AG09319 (cell line): ENCODE results near the gene APLP1.

Source experiments
- DNase-seq: peaks from one replicate; pipeline ENCODE4 v3.0.0-alpha.2; 2010; ENCODE audit warnings: low read depth; ENCODE audit errors: extremely low read depth
- CTCF ChIP-seq: IDR thresholded peaks from 2 replicates; pipeline ENCODE4 v1.5.1; 2011; ENCODE audit warnings: low read depth, mild to moderate bottlenecking, inconsistent platforms, low read length, moderate library complexity

Gene APLP1

GRCh38 chr19:35897706-35898451 is 29.5 kb downstream of the APLP1 start:
- TF ChIP-seq CTCF, result no peak

GRCh38 chr19:35898499-35898809 is 30.1 kb downstream of the APLP1 start:
- TF ChIP-seq CTCF, result no peak

More at GRCh38 chr19:35897706-35898451, 29.5 kb downstream of the APLP1 start:
- DNase-seq, result no peak

GRCh38 chr19:35899547-35900214 is 31.3 kb downstream of the APLP1 start:
- peak; percentile 46 for DNase-seq
- no peak for TF ChIP-seq CTCF

More at GRCh38 chr19:35898499-35898809, 30.1 kb downstream of the APLP1 start:
- no peak for DNase-seq

GRCh38 chr19:35901055-35901644 is 32.8 kb downstream of the APLP1 start:
- no peak for TF ChIP-seq CTCF
- no peak for DNase-seq

GRCh38 chr19:35901854-35902661 is 33.7 kb downstream of the APLP1 start, which contains the start of gene HCST:
TSS of gene HCST (plus strand) at chr19:35902529. CDS start at chr19:35902594, 65 bp downstream.
- no peak for DNase-seq

GRCh38 chr19:35902870-35903475 is 34.6 kb downstream of the APLP1 start:
- TF ChIP-seq CTCF, result no peak
- DNase-seq, result no peak

More at GRCh38 chr19:35901854-35902661, 33.7 kb downstream of the APLP1 start, which contains the start of gene HCST:
- no peak for TF ChIP-seq CTCF
